HepG2 (cell line): ENCODE measurements around the gene ZNF674. TPM values are rescaled to one million over a fixed set of nuclear protein-coding genes. Genes with fewer than 3 reads are reported as not detected.
A peak's percentile ranks its signal among the peaks of the same experiment; 100 is the strongest.

Source experiments
- DNMT3B ChIP-seq: conservative IDR thresholded peaks from 2 replicates; pipeline ENCODE4 v1.6.1; 2016; ENCODE audit warnings: missing biosample characterization, control low read depth
- FUBP1 ChIP-seq: sonication (generic); formaldehyde crosslinking; IDR thresholded peaks from 2 replicates; pipeline ENCODE4 v1.5.1; 2020; ENCODE audit warnings: missing genetic modification reagents, mild to moderate bottlenecking, borderline replicate concordance
- GATAD1 ChIP-seq: IDR thresholded peaks from 2 replicates; pipeline ENCODE4 v1.6.1; 2016; ENCODE audit warnings: missing genetic modification reagents, missing compliant biosample characterization
- GATAD2A ChIP-seq: IDR thresholded peaks from 2 replicates; pipeline ENCODE4 v1.6.1; 2016
- HDAC1 ChIP-seq: sonication (generic); formaldehyde crosslinking; IDR thresholded peaks from 2 replicates; pipeline ENCODE4 v1.5.1; 2020; ENCODE audit warnings: mild to moderate bottlenecking, missing genetic modification reagents
- HMGXB4 ChIP-seq, 2 experiments: sonication (generic) in 1 of 2; formaldehyde crosslinking in 1 of 2; IDR thresholded peaks; 2 replicates each; pipeline versions ENCODE4 v1.4.0 to v1.6.1; 2018 to 2020; ENCODE audit warnings: missing genetic modification reagents in 2 of 2, borderline replicate concordance in 1 of 2, low read depth in 1 of 2, mild to moderate bottlenecking in 1 of 2, missing biosample characterization in 1 of 2
- KLF16 ChIP-seq, 2 experiments: sonication (generic) in 1 of 2; formaldehyde crosslinking in 1 of 2; IDR thresholded peaks; 2 replicates each; pipeline versions ENCODE4 v1.6.1 to v1.8.0; 2016 to 2023; ENCODE audit warnings: missing genetic modification reagents in 2 of 2, missing compliant biosample characterization in 1 of 2
- NBN ChIP-seq: fragments of 450-650 bp; conservative IDR thresholded peaks from 2 replicates; pipeline ENCODE4 v1.6.1; 2017
- ONECUT2 ChIP-seq: sonication (generic); formaldehyde crosslinking; IDR thresholded peaks from 2 replicates; pipeline ENCODE4 v1.4.0; 2020; ENCODE audit warnings: missing genetic modification reagents
- POLR2G ChIP-seq: fragments of 200-400 bp; formaldehyde crosslinking; IDR thresholded peaks from 2 replicates; pipeline ENCODE4 v1.6.1; 2018; ENCODE audit warnings: mild to moderate bottlenecking, low read depth, low read length, moderate library complexity
- RORA ChIP-seq: sonication (generic); formaldehyde crosslinking; IDR thresholded peaks from 2 replicates; pipeline ENCODE4 v1.5.0; 2020; ENCODE audit warnings: mild to moderate bottlenecking, missing genetic modification reagents, moderate library complexity
- TCF12 ChIP-seq, 2 experiments: fragments of 450-650 bp in 1 of 2; sonication (generic) in 1 of 2; formaldehyde crosslinking in 1 of 2; IDR thresholded peaks; 2 replicates each; pipeline versions ENCODE4 v1.6.1 to v1.8.0; 2017 to 2022; ENCODE audit warnings: antibody characterized with exemption in 1 of 2, mild to moderate bottlenecking in 1 of 2, missing genetic modification reagents in 1 of 2, moderate library complexity in 1 of 2
- ZNF597 ChIP-seq: sonication (generic); formaldehyde crosslinking; IDR thresholded peaks from 2 replicates; pipeline ENCODE4 v1.5.0; 2020; ENCODE audit warnings: missing genetic modification reagents
- ZNF782 ChIP-seq: sonication (generic); formaldehyde crosslinking; IDR thresholded peaks from 2 replicates; pipeline ENCODE4 v1.4.0; 2020; ENCODE audit warnings: missing genetic modification reagents, mild to moderate bottlenecking, borderline replicate concordance
- ZSCAN29 ChIP-seq: sonication (generic); formaldehyde crosslinking; conservative IDR thresholded peaks from 2 replicates; pipeline ENCODE4 v1.4.0; 2020; ENCODE audit warnings: mild to moderate bottlenecking, missing genetic modification reagents
- polyA plus RNA-seq, 8 experiments: library from polyadenylated mRNA; depleted of rRNA in 3 of 8; stranded (reverse) in 7 of 8; unstranded in 1 of 8; fragments of >200 nt; fragmentation: Illumina TruSeq in 4 of 8; extraction: Trizol in 4 of 8; gene quantifications; 2 replicates each; pipeline versions ENCODE4 v1.2.1 to v1.2.3, GENCODE V29; 2011 to 2016; ENCODE audit warnings: low read depth in 4 of 8, missing spikeins in 1 of 8, mixed read lengths in 1 of 8; ENCODE audit not compliant: insufficient read depth in 1 of 8
- total RNA-seq, 5 experiments: library from RNA; depleted of rRNA; stranded (reverse); fragments of >200 nt; fragmentation: Illumina TruSeq; extraction: Trizol; gene quantifications; 2 replicates each; pipeline ENCODE4 v1.2.3, GENCODE V29; 2016; ENCODE audit warnings: low read depth in 1 of 5
- TF ChIP-seq, protein P1 (sequence below): sonication (generic); formaldehyde crosslinking; IDR thresholded peaks from 2 replicates; pipeline ENCODE4 v1.4.0; 2020; ENCODE audit warnings: mild to moderate bottlenecking, missing genetic modification reagents
- TF ChIP-seq, protein P2 (sequence below): sonication (generic); formaldehyde crosslinking; IDR thresholded peaks from 2 replicates; pipeline ENCODE4 v1.8.1; 2023; ENCODE audit warnings: mild to moderate bottlenecking, missing genetic modification reagents

The ZNF674 gene
- total and polyA plus RNA-seq, 2 of the 13 experiments (the other 11 are each of a cell fraction or from before 2014, with no cell fraction given): 2.9 to 3.5 TPM

DNA sequence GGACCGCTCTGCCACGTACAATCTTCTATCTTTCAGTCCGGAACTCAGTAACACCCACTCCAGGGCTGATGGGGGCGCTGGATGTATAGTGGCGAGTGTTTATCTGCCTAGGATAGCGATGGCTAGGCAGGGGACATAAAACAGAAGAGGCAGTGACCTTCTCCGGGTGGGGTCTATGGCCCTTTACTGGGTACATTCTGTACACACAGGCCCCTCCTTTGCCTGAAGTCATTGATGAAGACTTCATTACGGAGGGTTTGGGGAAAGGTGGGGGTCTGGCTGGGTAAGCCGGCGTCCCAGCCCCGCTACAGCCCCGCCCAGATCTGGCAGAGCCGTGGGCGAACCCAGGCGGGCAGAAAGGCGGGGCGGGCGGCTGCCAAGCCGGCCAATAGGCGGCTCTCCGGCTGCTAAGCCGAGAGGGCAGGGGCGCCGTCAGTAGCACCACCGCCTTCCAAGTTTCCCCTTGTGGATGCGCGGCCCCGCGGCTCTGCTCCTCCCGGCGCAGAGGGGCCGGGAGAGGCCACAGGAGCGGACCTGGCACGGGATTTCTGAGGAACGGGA is 28.2 kb upstream of the ZNF674 start, which contains the start of gene CHST7 (continued):
- TF ChIP-seq, protein P1, sequence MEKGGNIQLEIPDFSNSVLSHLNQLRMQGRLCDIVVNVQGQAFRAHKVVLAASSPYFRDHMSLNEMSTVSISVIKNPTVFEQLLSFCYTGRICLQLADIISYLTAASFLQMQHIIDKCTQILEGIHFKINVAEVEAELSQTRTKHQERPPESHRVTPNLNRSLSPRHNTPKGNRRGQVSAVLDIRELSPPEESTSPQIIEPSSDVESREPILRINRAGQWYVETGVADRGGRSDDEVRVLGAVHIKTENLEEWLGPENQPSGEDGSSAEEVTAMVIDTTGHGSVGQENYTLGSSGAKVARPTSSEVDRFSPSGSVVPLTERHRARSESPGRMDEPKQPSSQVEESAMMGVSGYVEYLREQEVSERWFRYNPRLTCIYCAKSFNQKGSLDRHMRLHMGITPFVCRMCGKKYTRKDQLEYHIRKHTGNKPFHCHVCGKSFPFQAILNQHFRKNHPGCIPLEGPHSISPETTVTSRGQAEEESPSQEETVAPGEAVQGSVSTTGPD: peak; percentile 65; the same call in 1 of the 2 replicates
- TF ChIP-seq ZNF782 (CRISPR knock-in tag): no peak
- TF ChIP-seq GATAD2A (CRISPR knock-in tag): no peak
- TF ChIP-seq ZNF597: no peak
- TF ChIP-seq GATAD1 (CRISPR knock-in tag): no peak
- TF ChIP-seq POLR2G: peak; percentile 52
- TF ChIP-seq HMGXB4 (CRISPR knock-in tag; IDR thresholded peaks at IDR 0.05; ENCODE audit: borderline replicate concordance in 1 of 2, low read depth in 1 of 2): peak in 1 of 2 experiments; percentile 17; a peak in 1 of 4 replicates
- TF ChIP-seq FUBP1 (CRISPR knock-in tag): no peak
- TF ChIP-seq TCF12 (IDR thresholded peaks at IDR 0.05): no peak
- no peak for TF ChIP-seq TCF12 (CRISPR knock-in tag; IDR thresholded peaks at IDR 0.05)
- no peak for TF ChIP-seq ONECUT2 (CRISPR knock-in tag)
- no peak for TF ChIP-seq DNMT3B (CRISPR knock-in tag)
- TF ChIP-seq ZSCAN29 (CRISPR knock-in tag): no peak
- no peak for TF ChIP-seq NBN
- TF ChIP-seq, protein P2, sequence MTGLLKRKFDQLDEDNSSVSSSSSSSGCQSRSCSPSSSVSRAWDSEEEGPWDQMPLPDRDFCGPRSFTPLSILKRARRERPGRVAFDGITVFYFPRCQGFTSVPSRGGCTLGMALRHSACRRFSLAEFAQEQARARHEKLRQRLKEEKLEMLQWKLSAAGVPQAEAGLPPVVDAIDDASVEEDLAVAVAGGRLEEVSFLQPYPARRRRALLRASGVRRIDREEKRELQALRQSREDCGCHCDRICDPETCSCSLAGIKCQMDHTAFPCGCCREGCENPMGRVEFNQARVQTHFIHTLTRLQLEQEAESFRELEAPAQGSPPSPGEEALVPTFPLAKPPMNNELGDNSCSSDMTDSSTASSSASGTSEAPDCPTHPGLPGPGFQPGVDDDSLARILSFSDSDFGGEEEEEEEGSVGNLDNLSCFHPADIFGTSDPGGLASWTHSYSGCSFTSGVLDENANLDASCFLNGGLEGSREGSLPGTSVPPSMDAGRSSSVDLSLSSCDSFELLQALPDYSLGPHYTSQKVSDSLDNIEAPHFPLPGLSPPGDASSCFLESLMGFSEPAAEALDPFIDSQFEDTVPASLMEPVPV (CRISPR knock-in tag): no peak
- TF ChIP-seq HDAC1 (CRISPR knock-in tag): no peak
- TF ChIP-seq KLF16 (CRISPR knock-in tag; IDR thresholded peaks at IDR 0.05): 0 out of 4 replicates have a peak, but pooled peaks of 1 of the 2 experiments have one; percentile 1
- TF ChIP-seq RORA (CRISPR knock-in tag): no peak
